ENCODE data around the gene DOCK1.

Gene DOCK1

DNA sequence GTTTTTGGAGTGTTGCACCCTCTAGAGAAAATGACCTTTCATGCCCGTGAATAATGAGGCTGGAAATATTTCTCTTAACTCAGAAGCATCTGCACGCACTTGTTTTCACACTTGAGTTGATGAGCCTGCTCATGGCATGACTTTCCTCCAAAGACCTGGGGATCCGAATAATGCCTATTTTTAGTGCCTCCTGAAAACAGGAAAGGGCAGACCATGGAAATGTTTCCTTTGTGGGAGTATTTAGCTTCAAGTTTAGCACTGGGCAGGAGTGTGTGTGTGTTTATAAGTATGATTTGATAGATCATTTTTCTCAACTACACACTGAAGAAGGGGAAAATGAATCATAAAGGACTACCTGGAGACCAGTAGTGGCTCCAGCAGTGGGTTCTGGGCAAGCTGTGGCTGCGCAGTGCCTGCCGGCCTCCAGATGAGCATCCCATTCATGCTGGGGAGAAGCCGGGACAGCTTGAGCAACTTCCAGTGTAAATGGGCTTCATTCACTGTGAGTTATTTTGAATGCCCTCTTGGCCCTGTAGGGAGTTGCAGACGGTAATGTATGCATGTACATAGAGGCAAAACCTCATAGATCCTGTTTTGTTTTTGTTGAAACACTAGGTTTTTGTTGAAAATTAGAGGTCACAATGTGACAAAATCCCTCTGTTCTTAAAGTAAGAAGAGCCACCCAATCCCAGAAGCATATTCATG is 408.9 kb downstream of the DOCK1 start:
- Histone ChIP-seq H3K27me3 (ENCODE audit: control insufficient read depth, insufficient read depth, low read length) (no peaks in the 10 kb centered on the region), H3K36me3 (ENCODE audit: control insufficient read depth, low read depth, low read length) (no peaks in the 10 kb centered on the region), H3K9me3 (ENCODE audit: control insufficient read depth, low read depth, low read length) (no peaks in the 10 kb centered on the region), H3K4me3 (ENCODE audit: low read length) (no peak overlapping the region), H3K4me1 (ENCODE audit: control insufficient read depth, low read depth, low read length) (peaks cover 14% of the 10 kb centered on the region), H3K27ac (ENCODE audit: low read length) (no peak overlapping the region), H3K9ac (ENCODE audit: low read length) (no peak overlapping the region)

DNA sequence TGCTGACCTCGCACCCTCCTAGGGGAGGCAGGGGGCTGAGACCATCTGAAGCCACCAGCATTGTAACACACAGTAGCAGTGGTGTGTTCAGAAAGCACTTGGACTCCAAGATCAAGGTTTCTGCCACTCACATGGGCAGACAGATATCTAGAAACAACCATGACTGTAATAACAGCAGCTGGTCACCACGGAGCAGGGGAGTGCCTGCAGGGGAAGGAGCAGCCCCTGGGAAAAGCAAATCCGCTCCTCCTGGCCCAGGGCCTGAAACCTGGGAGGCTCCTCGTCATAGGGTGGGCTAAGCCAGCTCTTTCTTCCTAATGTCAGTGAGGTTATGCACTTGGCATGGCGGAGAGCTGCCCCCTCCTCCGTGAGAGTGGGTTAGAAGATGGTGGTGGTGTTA is 409.6 kb downstream of the DOCK1 start:
- no peaks in the 10 kb centered on the region for H3K27me3 ChIP-seq (ENCODE audit: control insufficient read depth, insufficient read depth, low read length)
- no peak overlapping the region for H3K27ac ChIP-seq (ENCODE audit: low read length)
- no peak overlapping the region for H3K4me3 ChIP-seq (ENCODE audit: low read length)
- peaks cover 14% of the 10 kb centered on the region for H3K4me1 ChIP-seq (ENCODE audit: control insufficient read depth, low read depth, low read length)
- H3K36me3 ChIP-seq (ENCODE audit: control insufficient read depth, low read depth, low read length): no peaks in the 10 kb centered on the region
- no peaks in the 10 kb centered on the region for H3K9me3 ChIP-seq (ENCODE audit: control insufficient read depth, low read depth, low read length)
- no peak overlapping the region for H3K9ac ChIP-seq (ENCODE audit: low read length)

DNA sequence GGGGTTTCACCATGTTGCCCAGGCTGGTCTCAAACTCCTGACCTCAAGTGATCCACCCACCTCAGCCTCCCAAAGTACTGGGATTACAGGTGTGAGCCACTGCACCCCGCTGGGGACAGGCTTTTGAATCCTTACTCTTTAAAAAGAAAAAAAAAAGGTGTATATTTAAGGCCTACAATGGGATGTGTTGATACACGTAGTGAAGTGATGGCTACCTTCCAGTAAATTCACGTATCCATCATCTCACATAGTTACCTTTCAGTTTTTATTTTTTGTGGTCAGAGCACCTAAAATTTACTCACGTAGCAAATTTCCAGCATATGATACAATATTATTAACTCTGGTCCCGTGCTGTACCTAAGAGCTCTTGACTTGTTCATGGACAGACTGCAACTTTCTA is 410.7 kb downstream of the DOCK1 start:
- Histone ChIP-seq H3K27ac (ENCODE audit: low read length) (no peak overlapping the region), H3K27me3 (ENCODE audit: control insufficient read depth, insufficient read depth, low read length) (no peaks in the 10 kb centered on the region), H3K9me3 (ENCODE audit: control insufficient read depth, low read depth, low read length) (no peaks in the 10 kb centered on the region), H3K4me1 (ENCODE audit: control insufficient read depth, low read depth, low read length) (peaks cover 6% of the 10 kb centered on the region), H3K4me3 (ENCODE audit: low read length) (no peak overlapping the region), H3K36me3 (ENCODE audit: control insufficient read depth, low read depth, low read length) (no peaks in the 10 kb centered on the region), H3K9ac (ENCODE audit: low read length) (no peak overlapping the region)

DNA sequence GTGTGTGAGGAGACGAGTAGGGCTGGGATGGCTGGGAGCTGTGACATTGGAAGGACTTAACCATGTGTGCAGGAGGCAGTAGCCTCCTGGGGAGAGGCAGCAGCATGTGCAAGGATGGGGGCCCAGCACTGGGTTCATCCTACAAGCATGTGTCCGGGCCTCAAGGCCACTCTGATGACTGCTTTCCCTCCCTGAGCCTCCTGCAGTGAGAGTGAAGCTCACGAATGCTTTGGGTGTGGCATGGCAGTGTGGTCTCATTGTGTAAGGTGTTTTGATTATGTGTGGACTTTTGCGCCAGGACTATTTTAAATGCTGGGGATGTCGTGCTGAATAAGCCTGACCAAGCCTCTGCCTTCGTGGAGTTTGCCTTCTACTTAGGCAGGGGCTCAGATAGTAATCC is 413.2 kb downstream of the DOCK1 start:
- Histone ChIP-seq H3K4me1 (ENCODE audit: control insufficient read depth, low read depth, low read length) (no peaks in the 10 kb centered on the region), H3K9me3 (ENCODE audit: control insufficient read depth, low read depth, low read length) (no peaks in the 10 kb centered on the region), H3K27me3 (ENCODE audit: control insufficient read depth, insufficient read depth, low read length) (no peaks in the 10 kb centered on the region), H3K27ac (ENCODE audit: low read length) (no peak overlapping the region), H3K36me3 (ENCODE audit: control insufficient read depth, low read depth, low read length) (no peaks in the 10 kb centered on the region), H3K9ac (ENCODE audit: low read length) (no peak overlapping the region), H3K4me3 (ENCODE audit: low read length) (no peak overlapping the region)

DNA sequence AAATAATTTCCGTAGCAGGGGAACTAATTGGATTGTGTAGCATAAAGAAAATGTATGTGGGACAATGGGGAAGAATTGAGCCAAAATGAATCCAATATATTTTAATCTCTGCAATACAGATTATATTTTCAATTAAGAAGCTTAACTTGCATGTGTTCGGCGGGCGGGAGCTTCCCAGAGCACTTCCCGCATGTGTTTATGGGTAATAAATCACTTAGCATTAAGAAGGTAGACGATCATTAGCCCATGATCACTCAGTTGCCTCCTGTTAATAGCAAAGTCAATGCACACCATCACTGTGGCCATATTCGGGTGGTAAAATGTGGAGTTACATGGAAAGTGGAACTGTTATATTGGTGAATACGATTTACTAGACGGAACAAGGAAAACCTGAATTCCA is 414.0 kb downstream of the DOCK1 start:
- Histone ChIP-seq H3K9me3 (ENCODE audit: control insufficient read depth, low read depth, low read length) (no peaks in the 10 kb centered on the region), H3K4me1 (ENCODE audit: control insufficient read depth, low read depth, low read length) (no peaks in the 10 kb centered on the region), H3K36me3 (ENCODE audit: control insufficient read depth, low read depth, low read length) (no peaks in the 10 kb centered on the region), H3K27ac (ENCODE audit: low read length) (no peak overlapping the region), H3K27me3 (ENCODE audit: control insufficient read depth, insufficient read depth, low read length) (no peaks in the 10 kb centered on the region), H3K4me3 (ENCODE audit: low read length) (no peak overlapping the region), H3K9ac (ENCODE audit: low read length) (no peak overlapping the region)

DNA sequence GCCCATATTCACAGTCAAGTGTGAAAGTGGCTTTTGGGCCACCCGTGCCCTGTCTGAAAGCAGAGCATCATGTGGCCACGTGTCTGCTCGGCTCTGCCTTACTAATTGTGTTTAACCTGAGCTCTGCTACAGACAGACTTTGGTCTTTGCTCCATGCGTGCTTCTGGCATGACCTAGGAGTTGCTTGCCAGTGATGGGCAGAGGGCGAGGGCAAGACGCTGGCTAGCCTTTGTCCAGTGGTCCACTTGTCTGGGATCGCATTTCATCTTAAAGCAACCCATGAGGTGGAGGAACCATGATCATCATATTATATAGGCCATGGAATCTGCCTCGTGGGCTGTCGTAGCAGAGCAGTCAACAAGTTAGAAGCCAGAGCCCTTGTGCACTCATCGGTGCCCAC is 414.5 kb downstream of the DOCK1 start:
- H3K27me3 ChIP-seq (ENCODE audit: control insufficient read depth, insufficient read depth, low read length): no peaks in the 10 kb centered on the region
- no peaks in the 10 kb centered on the region for H3K4me1 ChIP-seq (ENCODE audit: control insufficient read depth, low read depth, low read length)
- no peaks in the 10 kb centered on the region for H3K9me3 ChIP-seq (ENCODE audit: control insufficient read depth, low read depth, low read length)
- no peak overlapping the region for H3K27ac ChIP-seq (ENCODE audit: low read length)
- H3K4me3 ChIP-seq (ENCODE audit: low read length): no peak overlapping the region
- no peak overlapping the region for H3K9ac ChIP-seq (ENCODE audit: low read length)
- no peaks in the 10 kb centered on the region for H3K36me3 ChIP-seq (ENCODE audit: control insufficient read depth, low read depth, low read length)

DNA sequence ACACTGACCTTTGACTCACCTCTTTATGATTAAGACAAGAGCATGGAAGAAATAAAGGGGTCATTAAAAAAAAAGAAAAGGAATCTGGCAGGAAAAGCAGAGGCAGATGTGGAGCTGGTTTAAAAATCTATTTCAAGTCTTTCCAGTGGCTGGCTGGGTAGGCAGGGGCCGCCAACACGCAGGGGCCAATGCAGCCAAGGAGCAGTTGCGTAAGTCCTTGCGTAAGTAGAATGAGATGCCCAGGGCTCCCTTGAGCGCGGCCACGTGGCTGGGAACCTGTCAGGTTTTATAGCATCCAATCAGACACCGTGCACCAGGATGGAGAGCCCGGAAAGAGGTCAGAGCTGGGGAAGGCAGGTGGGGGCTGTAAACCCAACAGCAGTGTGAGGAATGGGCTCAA is 414.9 kb downstream of the DOCK1 start:
- no peaks in the 10 kb centered on the region for H3K4me1 ChIP-seq (ENCODE audit: control insufficient read depth, low read depth, low read length)
- H3K27me3 ChIP-seq (ENCODE audit: control insufficient read depth, insufficient read depth, low read length): no peaks in the 10 kb centered on the region
- no peaks in the 10 kb centered on the region for H3K9me3 ChIP-seq (ENCODE audit: control insufficient read depth, low read depth, low read length)
- H3K27ac ChIP-seq (ENCODE audit: low read length): no peak overlapping the region
- H3K9ac ChIP-seq (ENCODE audit: low read length): no peak overlapping the region
- H3K36me3 ChIP-seq (ENCODE audit: control insufficient read depth, low read depth, low read length): no peaks in the 10 kb centered on the region
- H3K4me3 ChIP-seq (ENCODE audit: low read length): no peak overlapping the region

DNA sequence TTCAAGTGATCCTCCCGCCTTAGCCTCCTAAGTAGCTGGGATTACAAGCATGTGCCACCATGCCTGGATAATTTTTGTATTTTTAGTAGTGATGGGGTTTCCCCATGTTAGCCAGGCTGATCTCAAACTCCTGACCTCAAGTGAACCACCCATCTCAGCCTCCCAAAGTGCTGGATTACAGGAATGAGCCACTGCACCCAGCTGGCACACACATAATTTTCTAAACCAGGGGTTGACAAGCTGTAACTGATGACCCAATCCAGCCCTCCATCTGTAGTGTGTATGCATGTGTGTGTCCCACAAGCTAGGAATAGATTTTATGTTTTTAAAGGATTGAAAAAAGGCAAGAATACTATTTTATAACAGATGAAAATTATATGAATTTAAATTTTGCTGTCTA is 417.1 kb downstream of the DOCK1 start:
- no peaks in the 10 kb centered on the region for H3K4me1 ChIP-seq (ENCODE audit: control insufficient read depth, low read depth, low read length)
- H3K27ac ChIP-seq (ENCODE audit: low read length): no peak overlapping the region
- H3K36me3 ChIP-seq (ENCODE audit: control insufficient read depth, low read depth, low read length): no peaks in the 10 kb centered on the region
- H3K9me3 ChIP-seq (ENCODE audit: control insufficient read depth, low read depth, low read length): no peaks in the 10 kb centered on the region
- H3K4me3 ChIP-seq (ENCODE audit: low read length): no peak overlapping the region
- no peak overlapping the region for H3K9ac ChIP-seq (ENCODE audit: low read length)
- H3K27me3 ChIP-seq (ENCODE audit: control insufficient read depth, insufficient read depth, low read length): no peaks in the 10 kb centered on the region

DNA sequence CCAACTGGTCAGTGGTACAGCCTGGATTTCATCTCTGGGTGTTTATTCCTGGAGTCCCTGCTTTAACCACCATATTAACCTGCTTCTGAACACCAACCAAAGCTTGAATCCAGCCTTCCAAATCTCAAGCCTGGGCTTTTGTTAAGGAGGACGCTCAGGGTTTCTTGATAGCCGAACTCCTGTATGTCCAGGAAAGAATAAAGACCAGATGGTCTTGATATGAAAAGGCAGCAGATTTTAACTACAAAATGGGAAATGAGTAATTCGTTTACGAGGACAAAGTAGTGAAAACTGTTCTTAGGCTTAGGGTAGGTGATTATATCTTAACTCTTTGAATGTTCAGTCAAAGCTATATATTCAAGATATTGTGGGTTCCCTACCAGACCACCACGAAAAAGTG is 420.3 kb downstream of the DOCK1 start:
- Histone ChIP-seq H3K27ac (ENCODE audit: low read length) (no peak overlapping the region), H3K9me3 (ENCODE audit: control insufficient read depth, low read depth, low read length) (no peaks in the 10 kb centered on the region), H3K4me1 (ENCODE audit: control insufficient read depth, low read depth, low read length) (no peaks in the 10 kb centered on the region), H3K27me3 (ENCODE audit: control insufficient read depth, insufficient read depth, low read length) (no peaks in the 10 kb centered on the region), H3K9ac (ENCODE audit: low read length) (no peak overlapping the region), H3K36me3 (ENCODE audit: control insufficient read depth, low read depth, low read length) (no peaks in the 10 kb centered on the region), H3K4me3 (ENCODE audit: low read length) (no peak overlapping the region)

DNA sequence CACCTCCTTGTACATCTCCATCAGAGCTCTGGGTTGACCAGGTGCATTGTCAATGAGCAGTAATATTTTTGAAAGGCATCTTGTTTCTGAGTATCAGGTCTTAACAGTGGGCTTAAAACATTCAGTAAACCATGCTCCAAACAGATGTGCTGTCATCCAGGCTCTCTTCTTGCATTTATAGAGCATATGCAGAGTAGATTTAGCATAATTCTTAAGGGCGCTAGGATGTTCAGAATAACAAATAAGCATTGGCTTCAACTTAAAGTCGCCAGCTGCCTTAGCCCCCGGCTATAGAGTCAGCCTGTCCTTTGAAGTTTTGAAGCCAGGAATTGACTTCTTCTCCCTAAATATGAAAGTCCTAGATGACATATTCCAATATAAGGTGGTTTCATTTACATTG is 421.7 kb downstream of the DOCK1 start:
- Histone ChIP-seq H3K36me3 (ENCODE audit: control insufficient read depth, low read depth, low read length) (no peaks in the 10 kb centered on the region), H3K27ac (ENCODE audit: low read length) (no peak overlapping the region), H3K9ac (ENCODE audit: low read length) (no peak overlapping the region), H3K4me1 (ENCODE audit: control insufficient read depth, low read depth, low read length) (no peaks in the 10 kb centered on the region), H3K4me3 (ENCODE audit: low read length) (no peak overlapping the region), H3K9me3 (ENCODE audit: control insufficient read depth, low read depth, low read length) (no peaks in the 10 kb centered on the region), H3K27me3 (ENCODE audit: control insufficient read depth, insufficient read depth, low read length) (no peaks in the 10 kb centered on the region)

DNA sequence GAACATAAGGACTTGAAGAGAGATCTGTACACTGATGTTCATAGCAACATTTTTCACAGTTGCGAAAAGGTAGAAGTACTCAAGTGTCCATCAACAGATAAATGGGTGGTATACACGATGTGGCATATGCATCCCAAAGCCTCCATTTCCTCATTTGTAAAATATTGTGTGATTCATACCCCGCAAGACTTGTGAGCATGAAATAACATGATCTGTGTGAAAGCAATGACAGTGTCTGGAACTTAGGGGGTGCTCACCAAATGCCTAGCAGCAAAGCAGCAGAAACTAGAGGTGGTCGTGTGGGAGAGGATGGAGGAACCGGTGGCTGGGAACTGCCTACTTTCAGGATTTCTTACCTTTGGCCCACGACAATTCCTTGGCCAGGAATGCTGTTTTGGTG is 426.5 kb downstream of the DOCK1 start:
- no peaks in the 10 kb centered on the region for H3K4me1 ChIP-seq (ENCODE audit: control insufficient read depth, low read depth, low read length)
- H3K4me3 ChIP-seq (ENCODE audit: low read length): no peak overlapping the region
- no peaks in the 10 kb centered on the region for H3K36me3 ChIP-seq (ENCODE audit: control insufficient read depth, low read depth, low read length)
- no peak overlapping the region for H3K27ac ChIP-seq (ENCODE audit: low read length)
- H3K9me3 ChIP-seq (ENCODE audit: control insufficient read depth, low read depth, low read length): no peaks in the 10 kb centered on the region
- no peak overlapping the region for H3K9ac ChIP-seq (ENCODE audit: low read length)
- H3K27me3 ChIP-seq (ENCODE audit: control insufficient read depth, insufficient read depth, low read length): no peaks in the 10 kb centered on the region

DNA sequence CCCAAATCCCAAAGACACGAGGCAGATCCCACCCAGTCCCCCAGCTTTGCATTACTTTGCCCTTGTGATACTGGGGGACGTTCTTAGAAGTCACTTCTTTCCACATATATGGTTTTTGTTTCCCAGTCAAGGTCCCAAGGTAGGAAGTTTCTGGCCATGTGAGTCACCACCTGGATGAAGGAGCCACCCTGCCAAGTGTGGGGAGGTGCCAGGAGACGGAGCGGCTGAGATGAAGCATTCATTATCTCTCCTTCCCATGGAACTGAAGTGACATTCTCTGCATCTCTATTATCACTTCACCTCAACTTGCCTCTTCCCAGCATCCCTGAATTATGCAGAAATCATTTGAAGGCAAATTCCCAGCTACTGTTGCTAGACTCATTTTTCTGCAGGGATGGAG is 427.4 kb downstream of the DOCK1 start:
- Histone ChIP-seq H3K9ac (ENCODE audit: low read length) (no peak overlapping the region), H3K27me3 (ENCODE audit: control insufficient read depth, insufficient read depth, low read length) (no peaks in the 10 kb centered on the region), H3K4me1 (ENCODE audit: control insufficient read depth, low read depth, low read length) (peaks cover 1% of the 10 kb centered on the region)

More for the DNA sequence above, 427.4 kb downstream of the DOCK1 start:
- Histone ChIP-seq H3K9me3 (ENCODE audit: control insufficient read depth, low read depth, low read length) (no peaks in the 10 kb centered on the region), H3K36me3 (ENCODE audit: control insufficient read depth, low read depth, low read length) (no peaks in the 10 kb centered on the region), H3K4me3 (ENCODE audit: low read length) (no peak overlapping the region), H3K27ac (ENCODE audit: low read length) (no peak overlapping the region)
